PFSK-1 (cell line): ENCODE measurements around the gene KIF14.

Source experiments
- POLR2AphosphoS5 ChIP-seq: IDR thresholded peaks from 2 replicates; pipeline ENCODE4 v1.6.1; 2012; ENCODE audit warnings: low read depth, mild to moderate bottlenecking, control low read depth, low read length, moderate library complexity
- SIN3A ChIP-seq: IDR thresholded peaks from 2 replicates; pipeline ENCODE4 v1.6.1; 2012; ENCODE audit warnings: mild to moderate bottlenecking, low read length, moderate library complexity, borderline replicate concordance; ENCODE audit not compliant: insufficient read depth
- TAF1 ChIP-seq: IDR thresholded peaks from 2 replicates; pipeline ENCODE4 v1.6.1; 2012; ENCODE audit warnings: low read length, control low read depth, borderline replicate concordance; ENCODE audit not compliant: insufficient read depth
- TF ChIP-seq, protein P1 (sequence below), 2 experiments: IDR thresholded peaks; 2 replicates each; pipeline versions ENCODE4 v1.6.1 to v1.8.0; 2011 to 2012; ENCODE audit warnings: low read depth in 2 of 2, low read length in 2 of 2, control low read depth in 1 of 2, inconsistent platforms in 1 of 2, mild to moderate bottlenecking in 1 of 2, moderate library complexity in 1 of 2; ENCODE audit not compliant: insufficient read depth in 1 of 2

DNA sequence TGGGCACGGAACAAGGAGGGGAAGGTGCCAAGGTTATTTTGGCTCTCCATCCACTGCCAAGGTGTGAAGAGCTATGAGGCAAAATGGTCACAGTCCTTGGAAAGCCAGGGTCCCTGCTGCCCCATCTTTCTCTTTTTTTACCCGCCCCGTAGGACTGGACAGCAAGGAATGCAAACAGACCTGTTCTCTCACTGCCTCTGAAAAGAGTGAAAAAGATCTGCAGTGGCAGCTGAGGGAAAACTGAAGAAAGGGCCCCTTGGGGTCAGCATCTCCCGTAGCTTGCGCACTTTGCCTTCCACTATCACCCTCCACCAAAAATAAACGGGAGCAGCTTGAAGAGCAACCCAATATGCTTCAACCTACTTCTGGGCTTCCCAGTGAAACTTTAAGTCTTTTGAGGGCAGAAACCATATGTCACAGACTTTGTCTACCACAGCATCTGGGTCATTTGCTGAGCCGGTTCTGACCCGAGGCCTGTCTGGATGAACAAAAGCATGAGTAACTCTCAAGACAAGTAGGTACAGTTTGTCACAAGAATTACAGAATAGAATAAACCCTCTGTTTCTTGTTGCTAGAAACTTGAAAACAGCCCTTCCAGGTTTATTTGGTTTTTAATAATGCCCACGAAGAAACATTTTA is 9.4 kb upstream of the KIF14 start:
- TF ChIP-seq TAF1 = no peak
- TF ChIP-seq POLR2AphosphoS5 = no peak
- TF ChIP-seq SIN3A = no peak
- TF ChIP-seq, protein P1, sequence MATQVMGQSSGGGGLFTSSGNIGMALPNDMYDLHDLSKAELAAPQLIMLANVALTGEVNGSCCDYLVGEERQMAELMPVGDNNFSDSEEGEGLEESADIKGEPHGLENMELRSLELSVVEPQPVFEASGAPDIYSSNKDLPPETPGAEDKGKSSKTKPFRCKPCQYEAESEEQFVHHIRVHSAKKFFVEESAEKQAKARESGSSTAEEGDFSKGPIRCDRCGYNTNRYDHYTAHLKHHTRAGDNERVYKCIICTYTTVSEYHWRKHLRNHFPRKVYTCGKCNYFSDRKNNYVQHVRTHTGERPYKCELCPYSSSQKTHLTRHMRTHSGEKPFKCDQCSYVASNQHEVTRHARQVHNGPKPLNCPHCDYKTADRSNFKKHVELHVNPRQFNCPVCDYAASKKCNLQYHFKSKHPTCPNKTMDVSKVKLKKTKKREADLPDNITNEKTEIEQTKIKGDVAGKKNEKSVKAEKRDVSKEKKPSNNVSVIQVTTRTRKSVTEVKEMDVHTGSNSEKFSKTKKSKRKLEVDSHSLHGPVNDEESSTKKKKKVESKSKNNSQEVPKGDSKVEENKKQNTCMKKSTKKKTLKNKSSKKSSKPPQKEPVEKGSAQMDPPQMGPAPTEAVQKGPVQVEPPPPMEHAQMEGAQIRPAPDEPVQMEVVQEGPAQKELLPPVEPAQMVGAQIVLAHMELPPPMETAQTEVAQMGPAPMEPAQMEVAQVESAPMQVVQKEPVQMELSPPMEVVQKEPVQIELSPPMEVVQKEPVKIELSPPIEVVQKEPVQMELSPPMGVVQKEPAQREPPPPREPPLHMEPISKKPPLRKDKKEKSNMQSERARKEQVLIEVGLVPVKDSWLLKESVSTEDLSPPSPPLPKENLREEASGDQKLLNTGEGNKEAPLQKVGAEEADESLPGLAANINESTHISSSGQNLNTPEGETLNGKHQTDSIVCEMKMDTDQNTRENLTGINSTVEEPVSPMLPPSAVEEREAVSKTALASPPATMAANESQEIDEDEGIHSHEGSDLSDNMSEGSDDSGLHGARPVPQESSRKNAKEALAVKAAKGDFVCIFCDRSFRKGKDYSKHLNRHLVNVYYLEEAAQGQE (IDR thresholded peaks at IDR 0.05; ENCODE audit: insufficient read depth in 1 of 2, low read depth in 2 of 2, low read length in 2 of 2) = no peak
